H1 (cell line): ENCODE measurements around the gene ESR1. TPM values are rescaled to one million over a fixed set of nuclear protein-coding genes. Genes with fewer than 3 reads are reported as not detected.

ENCODE experiments used
- ASH2L ChIP-seq: fragments of 200-600, 300-600 bp; sonication (generic); IDR thresholded peaks from one replicate; pipeline ENCODE4 v1.7.1; 2017; ENCODE audit warnings: low read length
- JUND ChIP-seq: IDR thresholded peaks from 2 replicates; pipeline ENCODE4 v1.6.1; 2011; ENCODE audit warnings: mild to moderate bottlenecking, improper control_type of control experiment, low read length
- MAX ChIP-seq: IDR thresholded peaks from 2 replicates; pipeline ENCODE4 v1.6.1; 2012; ENCODE audit warnings: inconsistent platforms
- SAP30 ChIP-seq: fragments of 300-600 bp; sonication (generic); IDR thresholded peaks from 2 replicates; pipeline ENCODE4 v1.7.1; 2012; ENCODE audit warnings: low read length, moderate library complexity, mild to moderate bottlenecking, inconsistent platforms; ENCODE audit not compliant: insufficient read depth, insufficient replicate concordance
- polyA plus RNA-seq, 7 experiments: library from polyadenylated mRNA; depleted of rRNA in 3 of 7; stranded (reverse) in 5 of 7; unstranded in 2 of 7; fragments of >200 nt in 5 of 7; fragments of 200-250 nt in 2 of 7; gene quantifications; 1 replicate in 5 of 7; 2 replicates in 1 of 7; 4 replicates in 1 of 7; pipeline versions ENCODE4 v1.2.1 to v1.2.3, GENCODE V29; 2011 to 2013; ENCODE audit warnings: missing spikeins in 2 of 7, mixed read lengths in 2 of 7
- total RNA-seq: library from RNA; stranded (reverse); fragmentation: NEBNext Ultra II Directional; extraction: Animal tissue kit (Norgen Biotek cat#: 25700); gene quantifications from 2 replicates; pipeline ENCODE4 v1.2.1, GENCODE V29; 2021
- TF ChIP-seq, protein P1 (sequence below): IDR thresholded peaks from 2 replicates; pipeline ENCODE4 v1.6.1; 2012; ENCODE audit warnings: low read length, inconsistent platforms

ESR1 gene
- total and polyA plus RNA-seq, 2 of the 8 experiments (the other 6 are each of a cell fraction or from before 2014, with no cell fraction given), result 0.03 to 0.17 TPM

- TF ChIP-seq, protein P1, sequence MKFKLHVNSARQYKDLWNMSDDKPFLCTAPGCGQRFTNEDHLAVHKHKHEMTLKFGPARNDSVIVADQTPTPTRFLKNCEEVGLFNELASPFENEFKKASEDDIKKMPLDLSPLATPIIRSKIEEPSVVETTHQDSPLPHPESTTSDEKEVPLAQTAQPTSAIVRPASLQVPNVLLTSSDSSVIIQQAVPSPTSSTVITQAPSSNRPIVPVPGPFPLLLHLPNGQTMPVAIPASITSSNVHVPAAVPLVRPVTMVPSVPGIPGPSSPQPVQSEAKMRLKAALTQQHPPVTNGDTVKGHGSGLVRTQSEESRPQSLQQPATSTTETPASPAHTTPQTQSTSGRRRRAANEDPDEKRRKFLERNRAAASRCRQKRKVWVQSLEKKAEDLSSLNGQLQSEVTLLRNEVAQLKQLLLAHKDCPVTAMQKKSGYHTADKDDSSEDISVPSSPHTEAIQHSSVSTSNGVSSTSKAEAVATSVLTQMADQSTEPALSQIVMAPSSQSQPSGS, result no peak
- TF ChIP-seq MAX (no peak), JUND (no peak), SAP30 (no peak), ASH2L (no peak)
- TF ChIP-seq, all 59 proteins: peak for 0
These were observed 204.7 kb downstream of the ESR1 start (continued) for GRCh38 chr6:152012227-152012626.
